ENCODE measurements around the gene KASH5. TPM values are rescaled to one million over a fixed set of nuclear protein-coding genes. Genes with fewer than 3 reads are reported as not detected.
A peak's percentile ranks its signal among the peaks of the same experiment; 100 is the strongest.

Gene KASH5
- total and polyA plus RNA-seq, 2 of the 13 experiments (the other 11 are each of a cell fraction or from before 2014, with no cell fraction given): not detected

DNA sequence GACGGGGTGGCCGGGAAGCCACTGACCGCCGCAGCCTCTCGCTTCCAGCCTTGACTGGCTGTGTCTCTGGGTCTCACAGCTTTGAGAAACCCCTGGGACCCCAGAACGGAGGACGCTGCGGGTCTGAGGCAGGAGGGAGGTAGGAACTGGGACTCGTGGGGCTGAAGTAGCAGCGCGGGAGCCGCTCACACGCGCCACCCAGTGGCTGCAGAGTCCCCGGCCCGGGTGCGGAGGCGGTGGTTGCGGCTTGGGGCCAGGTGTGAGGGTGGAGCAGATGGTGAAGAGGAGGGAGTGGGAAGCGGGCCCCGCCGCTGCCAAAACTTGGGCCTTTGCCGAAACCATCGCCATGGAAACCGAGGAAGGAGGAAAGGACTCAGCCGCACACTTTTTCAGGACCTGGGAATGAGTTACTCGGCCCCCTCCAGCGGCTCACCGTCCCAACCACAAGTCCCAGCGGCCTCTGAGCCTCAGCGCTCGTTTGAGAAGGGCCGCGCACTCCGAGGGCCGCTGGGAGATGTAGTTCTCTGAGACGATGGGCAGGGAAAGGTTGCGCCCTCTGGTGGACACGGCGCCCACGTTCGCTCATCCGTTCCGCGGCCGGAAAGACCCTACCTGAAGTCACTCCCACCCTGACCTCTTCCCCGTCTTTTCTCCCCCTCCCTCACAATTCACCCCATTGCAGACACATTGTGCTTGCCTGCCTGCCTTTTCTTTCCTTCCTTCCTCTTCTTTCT, 55.5 kb downstream of the KASH5 start (continued):
- TF ChIP-seq, protein P1, sequence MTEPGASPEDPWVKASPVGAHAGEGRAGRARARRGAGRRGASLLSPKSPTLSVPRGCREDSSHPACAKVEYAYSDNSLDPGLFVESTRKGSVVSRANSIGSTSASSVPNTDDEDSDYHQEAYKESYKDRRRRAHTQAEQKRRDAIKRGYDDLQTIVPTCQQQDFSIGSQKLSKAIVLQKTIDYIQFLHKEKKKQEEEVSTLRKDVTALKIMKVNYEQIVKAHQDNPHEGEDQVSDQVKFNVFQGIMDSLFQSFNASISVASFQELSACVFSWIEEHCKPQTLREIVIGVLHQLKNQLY (CRISPR knock-in tag; IDR thresholded peaks at IDR 0.05): no peak
- TF ChIP-seq RXRA (CRISPR knock-in tag; IDR thresholded peaks at IDR 0.05): peak; percentile 66; the same call in 1 of the 2 replicates
- TF ChIP-seq, protein P2, sequence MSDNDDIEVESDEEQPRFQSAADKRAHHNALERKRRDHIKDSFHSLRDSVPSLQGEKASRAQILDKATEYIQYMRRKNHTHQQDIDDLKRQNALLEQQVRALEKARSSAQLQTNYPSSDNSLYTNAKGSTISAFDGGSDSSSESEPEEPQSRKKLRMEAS (IDR thresholded peaks at IDR 0.05): peak; percentile 81; the same call in 1 of the 2 replicates
- 0 out of 2 replicates have a peak, but pooled peaks have one; percentile 21 for TF ChIP-seq GATAD2A (CRISPR knock-in tag; IDR thresholded peaks at IDR 0.05)
- TF ChIP-seq, protein P3, sequence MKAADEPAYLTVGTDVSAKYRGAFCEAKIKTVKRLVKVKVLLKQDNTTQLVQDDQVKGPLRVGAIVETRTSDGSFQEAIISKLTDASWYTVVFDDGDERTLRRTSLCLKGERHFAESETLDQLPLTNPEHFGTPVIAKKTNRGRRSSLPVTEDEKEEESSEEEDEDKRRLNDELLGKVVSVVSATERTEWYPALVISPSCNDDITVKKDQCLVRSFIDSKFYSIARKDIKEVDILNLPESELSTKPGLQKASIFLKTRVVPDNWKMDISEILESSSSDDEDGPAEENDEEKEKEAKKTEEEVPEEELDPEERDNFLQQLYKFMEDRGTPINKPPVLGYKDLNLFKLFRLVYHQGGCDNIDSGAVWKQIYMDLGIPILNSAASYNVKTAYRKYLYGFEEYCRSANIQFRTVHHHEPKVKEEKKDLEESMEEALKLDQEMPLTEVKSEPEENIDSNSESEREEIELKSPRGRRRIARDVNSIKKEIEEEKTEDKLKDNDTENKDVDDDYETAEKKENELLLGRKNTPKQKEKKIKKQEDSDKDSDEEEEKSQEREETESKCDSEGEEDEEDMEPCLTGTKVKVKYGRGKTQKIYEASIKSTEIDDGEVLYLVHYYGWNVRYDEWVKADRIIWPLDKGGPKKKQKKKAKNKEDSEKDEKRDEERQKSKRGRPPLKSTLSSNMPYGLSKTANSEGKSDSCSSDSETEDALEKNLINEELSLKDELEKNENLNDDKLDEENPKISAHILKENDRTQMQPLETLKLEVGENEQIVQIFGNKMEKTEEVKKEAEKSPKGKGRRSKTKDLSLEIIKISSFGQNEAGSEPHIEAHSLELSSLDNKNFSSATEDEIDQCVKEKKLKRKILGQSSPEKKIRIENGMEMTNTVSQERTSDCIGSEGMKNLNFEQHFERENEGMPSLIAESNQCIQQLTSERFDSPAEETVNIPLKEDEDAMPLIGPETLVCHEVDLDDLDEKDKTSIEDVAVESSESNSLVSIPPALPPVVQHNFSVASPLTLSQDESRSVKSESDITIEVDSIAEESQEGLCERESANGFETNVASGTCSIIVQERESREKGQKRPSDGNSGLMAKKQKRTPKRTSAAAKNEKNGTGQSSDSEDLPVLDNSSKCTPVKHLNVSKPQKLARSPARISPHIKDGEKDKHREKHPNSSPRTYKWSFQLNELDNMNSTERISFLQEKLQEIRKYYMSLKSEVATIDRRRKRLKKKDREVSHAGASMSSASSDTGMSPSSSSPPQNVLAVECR (CRISPR knock-in tag; IDR thresholded peaks at IDR 0.05; ENCODE audit: borderline replicate concordance): peak; percentile 80; the same call in 1 of the 2 replicates
- TF ChIP-seq, protein P4, sequence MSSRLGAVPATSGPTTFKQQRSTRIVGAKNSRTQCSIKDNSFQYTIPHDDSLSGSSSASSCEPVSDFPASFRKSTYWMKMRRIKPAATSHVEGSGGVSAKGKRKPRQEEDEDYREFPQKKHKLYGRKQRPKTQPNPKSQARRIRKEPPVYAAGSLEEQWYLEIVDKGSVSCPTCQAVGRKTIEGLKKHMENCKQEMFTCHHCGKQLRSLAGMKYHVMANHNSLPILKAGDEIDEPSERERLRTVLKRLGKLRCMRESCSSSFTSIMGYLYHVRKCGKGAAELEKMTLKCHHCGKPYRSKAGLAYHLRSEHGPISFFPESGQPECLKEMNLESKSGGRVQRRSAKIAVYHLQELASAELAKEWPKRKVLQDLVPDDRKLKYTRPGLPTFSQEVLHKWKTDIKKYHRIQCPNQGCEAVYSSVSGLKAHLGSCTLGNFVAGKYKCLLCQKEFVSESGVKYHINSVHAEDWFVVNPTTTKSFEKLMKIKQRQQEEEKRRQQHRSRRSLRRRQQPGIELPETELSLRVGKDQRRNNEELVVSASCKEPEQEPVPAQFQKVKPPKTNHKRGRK (CRISPR knock-in tag; IDR thresholded peaks at IDR 0.05): peak; percentile 98
- TF ChIP-seq, protein P5, sequence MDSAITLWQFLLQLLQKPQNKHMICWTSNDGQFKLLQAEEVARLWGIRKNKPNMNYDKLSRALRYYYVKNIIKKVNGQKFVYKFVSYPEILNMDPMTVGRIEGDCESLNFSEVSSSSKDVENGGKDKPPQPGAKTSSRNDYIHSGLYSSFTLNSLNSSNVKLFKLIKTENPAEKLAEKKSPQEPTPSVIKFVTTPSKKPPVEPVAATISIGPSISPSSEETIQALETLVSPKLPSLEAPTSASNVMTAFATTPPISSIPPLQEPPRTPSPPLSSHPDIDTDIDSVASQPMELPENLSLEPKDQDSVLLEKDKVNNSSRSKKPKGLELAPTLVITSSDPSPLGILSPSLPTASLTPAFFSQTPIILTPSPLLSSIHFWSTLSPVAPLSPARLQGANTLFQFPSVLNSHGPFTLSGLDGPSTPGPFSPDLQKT (CRISPR knock-in tag; IDR thresholded peaks at IDR 0.05; ENCODE audit: borderline replicate concordance): no peak
- peak; percentile 21; the same call in 1 of the 2 replicates for TF ChIP-seq SIN3A (IDR thresholded peaks at IDR 0.05; ENCODE audit: borderline replicate concordance, low read depth, low read length)
- TF ChIP-seq, protein P6, sequence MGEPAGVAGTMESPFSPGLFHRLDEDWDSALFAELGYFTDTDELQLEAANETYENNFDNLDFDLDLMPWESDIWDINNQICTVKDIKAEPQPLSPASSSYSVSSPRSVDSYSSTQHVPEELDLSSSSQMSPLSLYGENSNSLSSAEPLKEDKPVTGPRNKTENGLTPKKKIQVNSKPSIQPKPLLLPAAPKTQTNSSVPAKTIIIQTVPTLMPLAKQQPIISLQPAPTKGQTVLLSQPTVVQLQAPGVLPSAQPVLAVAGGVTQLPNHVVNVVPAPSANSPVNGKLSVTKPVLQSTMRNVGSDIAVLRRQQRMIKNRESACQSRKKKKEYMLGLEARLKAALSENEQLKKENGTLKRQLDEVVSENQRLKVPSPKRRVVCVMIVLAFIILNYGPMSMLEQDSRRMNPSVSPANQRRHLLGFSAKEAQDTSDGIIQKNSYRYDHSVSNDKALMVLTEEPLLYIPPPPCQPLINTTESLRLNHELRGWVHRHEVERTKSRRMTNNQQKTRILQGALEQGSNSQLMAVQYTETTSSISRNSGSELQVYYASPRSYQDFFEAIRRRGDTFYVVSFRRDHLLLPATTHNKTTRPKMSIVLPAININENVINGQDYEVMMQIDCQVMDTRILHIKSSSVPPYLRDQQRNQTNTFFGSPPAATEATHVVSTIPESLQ (CRISPR knock-in tag; conservative IDR thresholded peaks at IDR 0.05): no peak
- TF ChIP-seq HNRNPL (IDR thresholded peaks at IDR 0.05; ENCODE audit: low read depth, low read length): 0 out of 2 replicates have a peak, but pooled peaks have one; percentile 46
- TF ChIP-seq FOXO4 (CRISPR knock-in tag; conservative IDR thresholded peaks at IDR 0.05): no peak
- TF ChIP-seq ZNF546 (CRISPR knock-in tag; conservative IDR thresholded peaks at IDR 0.05): no peak
- TF ChIP-seq MIER3 (CRISPR knock-in tag; IDR thresholded peaks at IDR 0.05; ENCODE audit: borderline replicate concordance): peak; percentile 19; the same call in 1 of the 2 replicates
- TF ChIP-seq BATF2 (CRISPR knock-in tag; IDR thresholded peaks at IDR 0.05): no peak
- no peak for TF ChIP-seq ZBTB1 (CRISPR knock-in tag; IDR thresholded peaks at IDR 0.05; ENCODE audit: borderline replicate concordance)

Data from HepG2 (cell line).